Measurements from ENCODE around the gene ANTXR1.

DNA sequence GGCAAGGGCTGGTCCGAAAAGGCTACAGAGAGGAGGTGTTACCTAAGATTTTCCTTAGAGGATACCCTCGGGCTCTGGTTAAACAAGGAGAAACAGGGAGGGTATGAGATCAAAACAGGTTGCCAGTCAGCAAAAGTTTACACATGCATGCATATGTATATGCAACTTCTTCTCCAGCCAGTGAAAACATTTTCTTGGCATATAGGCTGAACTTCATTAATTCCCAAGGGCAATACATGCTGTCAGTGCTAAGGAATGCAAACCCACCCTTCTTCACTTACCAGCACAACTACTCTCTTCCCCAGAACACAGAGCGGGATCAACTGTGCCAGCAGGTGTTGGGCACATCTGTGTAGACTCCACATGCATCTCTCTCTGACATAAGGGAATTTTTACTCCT, 198.1 kb downstream of the ANTXR1 start:
- TF ChIP-seq YY1 (IDR thresholded peaks at IDR 0.05; ENCODE audit: extremely low read depth, insufficient replicate concordance, low read depth, low read length), result no peak
- TF ChIP-seq RAD21 (IDR thresholded peaks at IDR 0.05; ENCODE audit: low read depth), result no peak
- TF ChIP-seq, protein P1, sequence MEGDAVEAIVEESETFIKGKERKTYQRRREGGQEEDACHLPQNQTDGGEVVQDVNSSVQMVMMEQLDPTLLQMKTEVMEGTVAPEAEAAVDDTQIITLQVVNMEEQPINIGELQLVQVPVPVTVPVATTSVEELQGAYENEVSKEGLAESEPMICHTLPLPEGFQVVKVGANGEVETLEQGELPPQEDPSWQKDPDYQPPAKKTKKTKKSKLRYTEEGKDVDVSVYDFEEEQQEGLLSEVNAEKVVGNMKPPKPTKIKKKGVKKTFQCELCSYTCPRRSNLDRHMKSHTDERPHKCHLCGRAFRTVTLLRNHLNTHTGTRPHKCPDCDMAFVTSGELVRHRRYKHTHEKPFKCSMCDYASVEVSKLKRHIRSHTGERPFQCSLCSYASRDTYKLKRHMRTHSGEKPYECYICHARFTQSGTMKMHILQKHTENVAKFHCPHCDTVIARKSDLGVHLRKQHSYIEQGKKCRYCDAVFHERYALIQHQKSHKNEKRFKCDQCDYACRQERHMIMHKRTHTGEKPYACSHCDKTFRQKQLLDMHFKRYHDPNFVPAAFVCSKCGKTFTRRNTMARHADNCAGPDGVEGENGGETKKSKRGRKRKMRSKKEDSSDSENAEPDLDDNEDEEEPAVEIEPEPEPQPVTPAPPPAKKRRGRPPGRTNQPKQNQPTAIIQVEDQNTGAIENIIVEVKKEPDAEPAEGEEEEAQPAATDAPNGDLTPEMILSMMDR (IDR thresholded peaks at IDR 0.05 in 2 of 3, conservative IDR thresholded peaks at IDR 0.05 in 1 of 3; ENCODE audit: borderline replicate concordance in 1 of 3, insufficient read depth in 1 of 3, low read depth in 2 of 3, low read length in 2 of 3), result no peak
- no peak for TF ChIP-seq POLR2A (IDR thresholded peaks at IDR 0.05; ENCODE audit: borderline replicate concordance, extremely low read depth, insufficient read depth, insufficient read length)
- no peak for TF ChIP-seq EZH2 (IDR thresholded peaks at IDR 0.05)
- TF ChIP-seq, protein P2, sequence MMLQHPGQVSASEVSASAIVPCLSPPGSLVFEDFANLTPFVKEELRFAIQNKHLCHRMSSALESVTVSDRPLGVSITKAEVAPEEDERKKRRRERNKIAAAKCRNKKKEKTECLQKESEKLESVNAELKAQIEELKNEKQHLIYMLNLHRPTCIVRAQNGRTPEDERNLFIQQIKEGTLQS (IDR thresholded peaks at IDR 0.05), result no peak
- no peak for TF ChIP-seq POLR2AphosphoS5 (IDR thresholded peaks at IDR 0.05; ENCODE audit: low read depth, low read length)
- TF ChIP-seq SIN3A (IDR thresholded peaks at IDR 0.05; ENCODE audit: low read depth), result no peak
- TF ChIP-seq CEBPB (IDR thresholded peaks at IDR 0.05; ENCODE audit: low read depth), result no peak
- TF ChIP-seq ELF1 (IDR thresholded peaks at IDR 0.05; ENCODE audit: borderline replicate concordance, low read depth), result no peak
- no peak for TF ChIP-seq ZNF274 (IDR thresholded peaks at IDR 0.05; ENCODE audit: low read depth, low read length)
- no peak for TF ChIP-seq EZH2phosphoT487 (IDR thresholded peaks at IDR 0.05; ENCODE audit: borderline replicate concordance)
- no peak for TF ChIP-seq EGR1 (IDR thresholded peaks at IDR 0.05; ENCODE audit: low read depth)

All from HCT116 (cell line).